Inflammatory macrophage treated with lipopolysaccharide for 4 hours (primary cell): ENCODE measurements around the gene MYO1D.

Experiments
- DNase-seq: peaks from one replicate; pipeline ENCODE4 v3.0.0-alpha.2; 2020

Gene MYO1D

GRCh38 chr17:32813021-32813420 is 63.9 kb downstream of the MYO1D start:
- no peak for DNase-seq

- no peak for DNase-seq
Observed at GRCh38 chr17:32810690-32811089, 66.2 kb downstream of the MYO1D start.

DNA sequence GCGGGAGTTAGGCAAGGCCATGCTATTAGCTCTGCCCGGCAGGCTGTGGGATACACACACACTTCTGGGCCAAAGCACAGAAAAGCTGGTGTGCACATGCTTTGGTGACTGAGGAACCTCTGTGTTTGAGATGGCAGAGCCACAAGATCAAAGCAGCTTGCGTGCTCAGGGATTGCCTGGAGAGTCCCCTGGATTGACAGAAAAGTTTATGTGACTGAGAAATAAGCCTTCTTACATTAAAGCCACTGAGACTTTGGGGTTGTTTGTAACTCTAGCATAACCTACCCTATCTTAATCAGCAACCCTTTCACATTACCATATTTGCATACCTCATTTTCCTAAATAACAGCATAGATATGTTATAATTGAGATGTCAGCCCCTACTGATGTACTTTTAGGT is 69.3 kb downstream of the MYO1D start:
- no peak for DNase-seq

DNA sequence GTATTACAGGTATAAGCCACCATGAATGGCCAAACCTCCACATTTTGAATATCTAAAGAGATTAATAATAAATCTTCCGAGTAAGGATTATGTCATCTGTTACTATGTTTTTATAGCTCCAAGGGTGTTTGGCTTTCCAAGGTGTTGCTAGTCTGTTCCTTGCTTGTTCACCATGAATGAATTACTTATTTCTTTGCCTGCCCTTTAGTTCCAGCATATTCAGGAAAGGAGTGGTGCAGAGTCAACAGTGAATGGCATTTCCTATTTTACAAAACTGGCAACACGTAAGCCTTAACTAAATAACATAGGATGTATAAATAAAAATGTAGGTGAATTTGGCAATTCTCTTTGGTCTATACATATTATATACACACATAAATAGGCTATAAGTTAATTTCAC is 70.3 kb downstream of the MYO1D start:
- no peak for DNase-seq

GRCh38 chr17:32805029-32805976 is 71.6 kb downstream of the MYO1D start:
- DNase-seq = no peak

DNA sequence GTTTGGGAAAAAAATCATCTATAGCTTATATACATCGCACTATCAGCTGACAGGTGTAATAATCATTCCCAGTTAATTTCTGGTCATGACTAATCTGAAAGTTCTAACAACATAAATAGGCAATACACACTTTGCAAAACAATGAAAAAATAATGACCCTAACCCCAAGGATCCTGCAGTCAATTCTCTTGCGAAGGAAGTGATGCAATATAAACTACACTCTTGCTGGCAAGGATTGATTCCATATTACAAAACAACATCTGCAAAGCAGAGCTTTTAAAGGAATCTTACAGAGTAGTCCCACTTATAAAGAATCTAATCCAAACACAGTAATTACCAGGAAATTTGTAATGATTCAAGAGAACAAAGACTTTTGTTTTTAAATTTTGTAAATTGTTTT is 73.4 kb downstream of the MYO1D start:
- no peak for DNase-seq

DNA sequence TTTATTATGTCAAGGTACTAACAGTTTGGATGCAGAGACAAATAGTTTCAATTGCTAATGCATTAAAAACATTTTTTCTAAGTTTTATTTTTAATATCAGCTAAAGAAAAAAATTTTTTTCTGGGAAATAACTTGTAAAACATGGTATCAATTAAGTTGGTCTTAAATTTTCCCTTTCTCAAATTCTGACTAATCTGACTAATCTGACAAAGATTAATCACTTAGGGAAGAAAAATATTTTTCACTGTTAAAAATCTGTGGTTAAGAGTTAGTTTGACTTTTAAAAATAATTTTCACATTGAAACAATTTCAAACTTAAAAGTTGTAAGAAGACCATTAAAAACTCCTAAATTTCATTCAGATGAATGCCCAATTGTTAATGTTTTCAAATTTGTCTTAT is 74.6 kb downstream of the MYO1D start:
- DNase-seq = no peak

DNA sequence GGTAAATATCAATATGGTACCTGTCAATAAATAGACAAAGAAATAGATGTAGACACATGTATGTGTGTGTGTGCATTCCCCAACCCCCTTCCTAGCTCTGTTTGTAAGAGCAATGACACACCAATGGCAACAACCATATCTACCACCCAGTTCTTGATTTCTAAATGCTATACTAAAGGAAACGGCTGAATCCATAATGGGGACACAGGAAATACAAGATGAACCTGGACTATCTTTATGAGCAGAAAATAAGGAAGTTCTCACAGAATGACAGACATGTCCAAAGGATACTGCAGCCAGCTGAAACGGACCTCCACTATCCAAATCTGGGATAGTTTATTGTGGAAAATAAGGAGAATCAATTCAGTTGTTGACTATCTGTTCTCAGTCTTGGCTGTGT is 75.3 kb downstream of the MYO1D start:
- DNase-seq = no peak

DNA sequence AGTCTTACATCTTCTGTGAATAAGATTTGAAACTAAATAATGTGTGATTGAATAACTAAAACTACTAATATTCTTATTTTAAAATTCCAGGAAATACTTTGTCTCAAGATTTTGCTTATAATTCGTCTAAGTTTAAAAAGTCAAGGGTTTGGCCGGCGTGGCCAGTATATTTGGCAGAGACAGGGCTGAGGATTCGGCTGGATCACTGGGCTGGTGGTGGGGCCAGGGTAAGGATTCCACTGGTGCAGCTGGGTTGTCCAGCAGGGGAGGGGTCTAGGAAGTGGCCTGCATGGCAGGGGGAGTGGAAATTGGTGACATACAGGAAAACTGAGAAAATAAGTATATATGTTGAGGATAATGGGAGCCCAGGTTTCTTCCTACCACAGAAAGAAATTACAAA is 75.7 kb downstream of the MYO1D start:
- no peak for DNase-seq

DNA sequence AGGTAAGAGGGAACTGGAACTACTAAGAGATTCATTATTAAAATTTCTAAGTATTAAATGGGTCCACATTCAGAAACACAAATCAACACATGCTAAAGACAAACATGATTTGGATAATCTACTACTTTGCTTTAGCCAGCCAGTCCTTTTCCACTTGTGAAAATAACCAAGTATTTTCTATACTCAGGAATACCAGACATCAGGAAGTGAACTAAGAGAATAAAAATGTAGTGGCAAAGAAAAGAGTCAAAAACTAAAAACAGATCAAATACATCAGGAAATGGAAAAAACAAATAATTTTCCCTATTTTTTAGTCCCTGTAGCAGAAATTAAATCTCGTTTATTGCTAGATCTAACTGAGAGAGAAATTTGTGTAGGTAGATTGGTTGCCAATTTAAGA is 78.0 kb downstream of the MYO1D start:
- no peak for DNase-seq

GRCh38 chr17:32795339-32795979 is 81.5 kb downstream of the MYO1D start:
- DNase-seq = no peak

- DNase-seq = no peak
Observed at GRCh38 chr17:32794533-32795246, 82.2 kb downstream of the MYO1D start.

DNA sequence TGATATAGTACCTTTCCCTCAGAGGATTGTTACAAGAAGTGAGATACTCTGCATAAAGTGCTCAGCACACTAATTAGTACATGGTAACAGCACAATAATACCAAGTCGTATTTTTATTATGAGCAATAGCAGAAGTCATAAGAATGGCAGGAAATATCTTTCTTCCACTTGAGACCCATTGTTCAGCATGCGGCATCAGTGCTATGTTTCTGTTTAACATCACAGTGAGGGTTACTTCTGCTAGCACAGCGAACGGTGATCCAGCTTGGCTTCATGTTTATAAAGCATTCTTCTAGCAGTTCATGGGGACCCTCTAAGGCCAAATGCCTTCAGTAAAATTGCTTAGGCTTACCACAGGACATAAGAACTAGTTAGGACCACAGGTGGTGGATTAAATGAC is 83.1 kb downstream of the MYO1D start:
- DNase-seq = no peak

DNA sequence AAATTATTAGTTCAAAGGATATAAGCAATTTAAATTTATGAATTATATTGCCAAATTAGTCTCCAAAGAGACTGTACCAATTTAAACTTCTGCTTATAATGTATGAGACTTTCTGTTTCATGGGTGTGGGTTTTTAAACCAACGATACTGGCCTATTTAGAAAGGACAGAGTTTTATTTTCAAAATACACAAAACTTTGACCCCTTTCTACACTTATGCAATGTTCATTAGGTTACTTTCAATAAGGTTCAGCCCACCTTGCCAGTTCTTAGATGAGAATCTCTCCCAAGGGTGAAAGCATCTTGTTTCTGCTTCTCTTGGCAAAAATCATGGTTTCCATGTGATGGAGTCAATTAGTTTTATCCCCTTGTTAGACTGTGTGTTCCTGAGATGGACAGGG is 84.7 kb downstream of the MYO1D start:
- DNase-seq = no peak

- no peak for DNase-seq
Observed at GRCh38 chr17:32786169-32786568, 90.8 kb downstream of the MYO1D start.

DNA sequence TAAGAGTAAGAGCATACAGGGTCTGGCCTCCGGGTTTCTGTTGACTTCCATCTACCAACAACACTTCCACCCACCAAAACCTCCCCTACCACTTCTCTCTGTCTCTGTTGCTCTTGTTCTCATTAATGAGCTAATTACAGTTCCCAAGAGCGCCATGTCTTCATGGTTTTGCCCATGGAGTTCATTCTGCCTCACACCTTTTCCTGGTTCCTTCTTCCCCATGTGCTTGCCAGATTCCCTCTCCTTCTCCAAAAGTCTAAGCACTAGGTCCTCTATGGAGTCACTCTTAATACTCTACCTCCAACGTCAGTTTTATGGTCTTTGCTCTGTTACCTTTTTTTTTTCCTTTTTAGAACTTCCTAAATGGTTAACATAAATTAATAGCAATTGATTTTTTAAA is 92.8 kb downstream of the MYO1D start:
- no peak for DNase-seq

DNA sequence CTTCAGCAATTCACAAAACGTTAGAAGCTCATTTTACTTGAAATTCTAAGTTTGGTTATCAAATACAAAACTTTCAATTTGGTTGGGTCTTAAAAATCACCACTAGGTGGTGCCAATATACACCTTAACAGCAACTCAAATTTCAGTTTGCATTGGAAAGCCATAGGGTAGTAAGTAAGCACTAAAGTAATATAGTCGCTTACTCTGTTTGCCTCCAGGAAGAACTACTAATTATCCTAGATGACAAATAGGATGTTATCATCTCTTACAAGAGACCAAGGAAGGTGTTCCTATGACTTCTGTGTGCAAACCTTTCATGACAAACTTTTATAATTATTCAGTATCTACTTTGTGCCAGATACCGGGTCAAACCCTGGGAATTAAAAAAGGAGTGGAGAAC is 93.3 kb downstream of the MYO1D start:
- peak; percentile 62 for DNase-seq

DNA sequence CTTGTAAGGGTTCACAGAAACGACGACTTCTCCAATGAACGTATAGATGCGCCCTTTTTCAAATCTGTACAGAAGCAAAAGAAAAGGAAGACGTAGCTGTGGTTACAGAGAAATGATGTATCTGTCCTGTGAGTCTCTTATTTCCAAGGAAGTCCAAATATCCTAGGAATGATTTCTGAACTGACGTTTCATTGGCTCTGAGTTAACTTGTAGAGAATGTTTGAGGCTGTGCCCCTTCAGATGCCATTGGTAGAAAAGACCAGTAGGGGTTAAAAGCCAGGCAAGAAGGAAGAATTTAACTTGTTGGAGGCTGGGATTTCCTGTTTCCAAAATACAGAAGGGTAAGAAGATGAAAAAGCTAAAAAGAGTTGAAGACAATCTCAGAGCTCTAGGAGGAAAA is 96.2 kb downstream of the MYO1D start:
- no peak for DNase-seq

GRCh38 chr17:32777922-32778321 is 99.0 kb downstream of the MYO1D start:
- DNase-seq = no peak

GRCh38 chr17:32777436-32777835 is 99.5 kb downstream of the MYO1D start:
- no peak for DNase-seq

DNA sequence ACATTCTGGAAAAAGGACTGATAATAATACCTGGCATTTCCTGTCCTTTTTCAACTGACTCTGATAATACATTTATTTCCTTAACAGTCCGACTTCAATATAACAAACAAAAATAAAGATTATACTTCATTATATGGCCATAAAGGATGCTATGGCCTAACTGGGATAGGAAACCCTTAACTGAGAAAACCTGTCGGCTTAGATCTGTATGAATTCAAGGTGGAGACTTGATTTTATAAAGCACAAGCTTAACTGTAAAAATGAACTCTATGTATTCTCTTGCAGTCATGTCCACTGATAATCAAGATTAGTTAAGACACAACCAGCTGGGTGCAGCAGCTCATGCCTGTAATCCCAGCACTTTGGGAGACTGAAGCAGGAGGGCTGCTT is 102.2 kb downstream of the MYO1D start:
- DNase-seq = no peak

DNA sequence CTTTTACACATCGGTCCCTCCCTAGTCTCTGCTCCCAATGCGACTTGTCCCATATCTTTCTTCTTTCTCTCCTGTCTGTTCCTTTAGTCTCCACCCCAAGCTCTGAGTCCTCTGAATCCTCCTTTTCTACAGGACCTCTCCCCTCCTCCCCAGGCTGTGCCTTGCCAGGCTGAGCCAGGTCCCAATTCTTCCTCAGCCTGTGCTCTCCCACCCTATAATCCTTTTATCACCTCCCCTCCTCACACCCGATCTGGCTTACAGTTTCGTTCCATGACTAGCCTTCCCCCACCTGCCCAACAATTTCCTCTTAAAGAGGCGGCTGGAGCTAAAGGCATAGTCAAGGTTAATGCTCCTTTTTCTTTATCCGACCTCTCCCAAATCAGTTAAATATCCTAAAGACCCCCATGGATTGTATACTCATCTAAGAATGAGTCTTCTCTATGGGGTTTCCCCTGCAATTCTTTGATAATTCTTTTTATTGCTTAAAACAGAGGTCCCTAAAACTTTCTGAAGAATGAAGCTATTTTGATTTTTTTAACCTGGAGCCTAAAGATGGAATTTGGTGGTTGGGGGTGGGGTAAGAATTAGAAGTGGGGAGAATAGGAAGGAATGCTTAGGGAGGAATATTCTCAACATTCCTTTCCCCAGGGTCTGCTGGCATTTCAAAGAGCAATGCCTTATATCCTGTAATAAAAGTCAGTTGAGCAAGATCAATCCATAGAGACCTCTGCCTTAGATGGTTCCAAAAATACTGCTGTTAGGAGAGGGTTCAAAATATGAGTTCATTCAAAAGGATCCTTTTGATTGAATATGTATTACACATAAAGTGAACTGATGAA is 102.8 kb downstream of the MYO1D start:
- no peak for DNase-seq

DNA sequence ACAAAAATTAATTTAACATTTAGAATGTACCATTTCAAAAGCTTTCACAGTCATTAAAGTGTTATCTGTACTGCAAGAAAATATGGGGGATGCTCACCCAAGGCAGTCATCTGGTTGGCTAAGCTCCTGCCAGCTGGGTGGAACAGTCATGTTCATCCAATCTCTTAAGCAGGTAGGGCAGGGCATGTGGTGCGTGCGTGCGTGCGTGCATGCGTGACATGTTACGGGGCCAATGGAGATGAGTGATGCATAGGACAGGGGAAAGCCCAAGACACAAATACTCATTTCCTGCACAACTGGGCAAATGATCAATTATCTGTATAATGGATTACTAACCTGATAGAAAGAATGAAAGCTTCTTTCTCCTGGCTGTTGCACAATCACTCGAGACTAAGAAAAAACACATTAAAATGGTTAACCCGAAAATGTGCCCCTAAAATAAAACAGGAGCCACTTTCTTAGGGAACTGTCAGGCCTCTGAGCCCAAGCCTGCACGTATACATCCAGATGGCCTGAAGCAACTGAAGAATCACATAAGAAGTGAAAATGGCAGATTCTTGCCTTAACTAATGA is 104.4 kb downstream of the MYO1D start:
- DNase-seq = no peak
